ENCODE data around the gene PUM1.

- TF ChIP-seq CTCF (IDR thresholded peaks at IDR 0.05; ENCODE audit: low read depth, low read length, missing input control): no peak
- no peak for TF ChIP-seq REST (IDR thresholded peaks at IDR 0.05)
- TF ChIP-seq JUND (IDR thresholded peaks at IDR 0.05): no peak
- TF ChIP-seq ATF3 (IDR thresholded peaks at IDR 0.05): no peak
- no peak for TF ChIP-seq SP1 (IDR thresholded peaks at IDR 0.05)
- TF ChIP-seq TAF1 (conservative IDR thresholded peaks at IDR 0.05): no peak
- TF ChIP-seq YY1 (IDR thresholded peaks at IDR 0.05): no peak
- no peak for TF ChIP-seq EGR1 (IDR thresholded peaks at IDR 0.05; ENCODE audit: low read depth in 2 of 2)
- no peak for TF ChIP-seq MAX (IDR thresholded peaks at IDR 0.05)
- no peak for TF ChIP-seq GABPA (IDR thresholded peaks at IDR 0.05 in 1 of 2, conservative IDR thresholded peaks at IDR 0.05 in 1 of 2)
- no peak for TF ChIP-seq ZBTB33 (IDR thresholded peaks at IDR 0.05)
Measured at GRCh38 chr1:31031330-31032143, 34.0 kb downstream of the PUM1 start.
